ENCODE results near the gene FGF4.

The FGF4 gene

DNA sequence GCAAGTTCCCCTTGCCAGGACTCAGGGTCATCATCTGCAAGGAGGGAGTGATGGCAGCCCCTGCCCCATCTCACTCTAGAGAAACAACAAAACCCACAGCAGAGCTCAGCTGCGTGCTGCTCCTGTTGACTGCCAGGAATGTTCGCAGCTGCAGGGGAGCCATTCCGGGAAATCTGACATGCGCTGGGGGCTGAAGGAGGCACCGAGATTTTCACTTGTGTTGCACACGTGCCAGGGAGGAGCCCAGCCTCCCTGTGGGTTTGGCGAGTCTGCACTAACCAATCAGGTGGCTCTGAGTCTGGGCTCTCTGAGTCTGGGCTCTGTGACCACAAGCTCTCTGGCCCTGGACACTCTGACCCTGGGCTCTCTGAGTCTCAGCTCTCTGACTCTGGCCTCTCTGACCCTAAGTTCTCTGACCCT lies 33.5 kb upstream of the FGF4 start:
- no peak for DNase-seq (ENCODE audit: extremely low read depth in 1 of 2, low read depth in 1 of 2)

DNA sequence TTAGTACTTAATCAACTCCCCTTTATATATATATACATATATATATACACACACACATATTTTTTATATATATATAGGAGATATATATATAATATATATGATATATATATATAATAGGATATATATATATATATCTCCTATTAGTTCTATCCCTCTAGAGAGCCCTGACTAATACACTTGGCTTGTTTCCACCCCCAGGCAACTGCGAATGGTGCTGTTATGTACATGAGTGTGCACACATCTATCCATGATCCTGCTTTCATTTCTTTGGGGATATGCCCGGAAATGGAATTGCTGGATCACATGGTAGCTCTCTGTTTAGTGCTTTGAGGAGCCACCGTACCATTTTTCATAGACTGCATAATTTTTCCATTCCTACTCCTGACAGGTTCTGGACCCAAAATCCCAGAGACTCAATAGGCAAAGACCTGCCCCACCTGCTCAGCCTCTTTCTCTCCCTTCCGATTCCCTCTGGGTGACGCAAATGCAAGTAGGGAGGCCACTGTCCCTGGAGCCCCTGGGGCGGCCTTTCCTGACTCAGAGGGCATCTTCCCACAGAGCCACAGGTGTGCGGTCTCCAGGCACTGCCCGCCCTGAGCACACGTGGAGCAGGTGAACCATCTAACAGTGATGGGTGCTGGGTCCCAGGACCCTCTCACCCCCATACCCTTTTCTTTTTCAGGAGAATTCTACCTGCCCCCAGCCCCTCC lies 32.1 kb upstream of the FGF4 start:
- no peak for DNase-seq (ENCODE audit: extremely low read depth in 1 of 2, low read depth in 1 of 2)

DNA sequence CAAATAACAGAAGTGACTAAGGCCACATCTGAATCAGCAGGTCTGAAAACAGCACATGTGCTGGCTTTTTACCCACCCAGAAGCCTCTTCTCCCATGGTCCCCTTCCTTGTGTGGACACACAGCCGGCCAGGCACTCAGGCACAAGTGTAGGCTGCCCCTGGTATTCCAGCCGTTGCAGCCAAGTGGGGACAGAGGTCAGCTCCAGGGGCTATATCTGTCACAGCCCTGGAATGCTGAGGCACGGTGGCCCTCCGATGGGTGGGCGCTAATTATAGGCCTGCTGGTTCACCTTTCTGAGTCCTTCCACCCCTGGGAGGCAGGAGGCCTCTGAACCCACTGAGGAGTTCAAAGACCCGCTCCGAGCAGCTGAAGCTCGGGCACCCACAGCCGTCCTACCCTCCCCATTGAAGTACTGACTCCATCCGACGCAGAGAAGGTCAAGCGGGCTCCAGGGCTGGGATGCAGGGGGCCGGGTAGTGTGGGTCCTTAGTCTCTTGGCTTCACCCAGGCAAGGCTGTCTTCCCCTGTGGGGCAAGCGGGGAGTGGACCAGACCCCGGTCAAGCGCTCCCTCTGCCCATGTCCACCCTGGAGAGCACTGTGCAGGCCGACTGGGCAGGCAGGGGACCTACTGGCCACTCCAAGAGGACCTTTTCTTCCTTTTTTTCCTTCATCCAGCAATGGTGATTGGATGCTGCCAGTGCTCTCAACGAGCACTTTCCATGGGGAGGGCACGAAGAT lies 29.8 kb upstream of the FGF4 start:
- DNase-seq (ENCODE audit: extremely low read depth in 1 of 2, low read depth in 1 of 2) = no peak

- no peak for DNase-seq (ENCODE audit: extremely low read depth in 1 of 2, low read depth in 1 of 2)
Observed at GRCh38 chr11:69803604-69804218, 28.6 kb upstream of the FGF4 start.

DNA sequence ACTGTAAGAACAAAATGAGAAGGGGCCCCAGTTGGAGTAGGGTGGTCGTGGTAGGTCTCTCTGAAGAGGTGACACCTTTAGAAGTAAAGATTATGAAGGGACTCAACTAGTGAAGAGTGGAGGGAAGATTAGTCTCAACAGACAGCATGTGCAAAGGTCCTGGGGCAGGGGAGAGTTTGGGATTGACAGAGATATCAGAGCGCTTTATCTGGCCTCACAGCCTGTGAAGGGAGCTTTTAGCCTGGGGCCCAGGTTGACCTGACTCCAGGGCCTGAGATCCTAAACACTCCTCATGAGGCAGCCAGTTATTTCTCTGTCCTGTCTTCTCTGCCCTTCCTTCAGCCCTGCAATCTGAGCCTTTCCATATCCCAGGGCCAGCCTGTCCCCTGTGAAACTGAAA lies 27.9 kb upstream of the FGF4 start:
- DNase-seq (ENCODE audit: extremely low read depth in 1 of 2, low read depth in 1 of 2) = no peak

- no peak for DNase-seq (ENCODE audit: extremely low read depth in 1 of 2, low read depth in 1 of 2)
Observed at GRCh38 chr11:69802590-69802989, 27.4 kb upstream of the FGF4 start.

DNA sequence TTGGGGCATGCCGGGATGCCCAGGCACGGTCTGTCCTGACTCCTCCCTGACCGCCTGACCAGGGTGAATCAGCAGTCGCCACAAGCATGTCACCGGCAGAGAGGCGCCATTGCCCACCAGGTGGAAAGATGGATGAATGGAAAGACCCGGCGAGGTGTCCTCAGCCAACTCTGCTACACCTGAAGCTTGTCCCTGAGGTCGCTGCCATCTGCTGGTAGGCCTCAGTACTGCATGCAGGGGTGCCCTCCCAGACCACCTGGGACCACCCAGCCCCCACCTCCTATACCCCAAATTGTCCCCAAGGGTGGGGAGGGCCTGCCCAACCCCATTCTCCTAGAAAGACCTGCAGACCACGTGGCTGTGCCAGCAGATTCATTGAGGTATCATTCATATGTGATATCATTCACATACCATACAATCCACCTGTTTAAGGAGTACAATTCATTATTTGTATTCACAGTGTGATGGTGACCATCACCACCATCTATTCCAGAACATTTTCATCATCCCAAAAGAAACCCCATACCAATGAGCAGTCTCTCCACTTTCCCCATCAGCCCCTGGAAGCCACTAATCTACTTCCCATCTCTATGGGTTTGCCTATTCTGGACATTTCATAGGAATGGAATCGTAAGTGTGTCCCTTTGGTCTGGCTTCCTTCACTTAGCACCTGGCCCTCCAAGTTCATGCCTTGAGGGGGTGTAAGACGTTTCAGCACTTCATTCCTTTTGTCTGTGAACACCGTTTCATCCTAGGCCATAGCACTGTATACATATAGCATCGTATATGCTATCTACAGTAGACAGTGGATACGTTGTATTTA lies 26.6 kb upstream of the FGF4 start:
- no peak for DNase-seq (ENCODE audit: extremely low read depth in 1 of 2, low read depth in 1 of 2)

- DNase-seq (ENCODE audit: extremely low read depth in 1 of 2, low read depth in 1 of 2) = no peak
Observed at GRCh38 chr11:69800278-69800677, 25.1 kb upstream of the FGF4 start.

- DNase-seq (ENCODE audit: extremely low read depth in 1 of 2, low read depth in 1 of 2) = no peak
Observed at GRCh38 chr11:69799582-69799981, 24.4 kb upstream of the FGF4 start.

DNA sequence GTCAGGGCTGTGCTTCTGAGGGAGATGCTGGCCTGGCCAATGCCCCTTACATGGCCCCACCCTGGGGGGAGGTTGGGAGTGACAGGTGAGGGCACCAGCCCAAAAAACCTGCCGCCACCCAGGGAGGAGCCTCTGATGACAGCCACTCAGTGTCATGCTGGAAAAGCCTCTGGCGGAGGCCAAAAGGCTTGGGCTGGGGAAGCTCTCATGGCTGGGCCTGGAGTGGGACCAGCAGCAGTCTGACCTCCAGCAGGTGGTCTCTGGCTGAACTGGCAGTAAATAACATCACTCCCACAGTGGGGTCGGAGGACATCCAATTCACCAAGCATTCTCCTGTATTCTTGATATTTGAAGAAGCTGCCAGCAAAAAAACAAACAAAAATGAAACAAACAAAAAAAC lies 24.0 kb upstream of the FGF4 start:
- DNase-seq (ENCODE audit: extremely low read depth in 1 of 2, low read depth in 1 of 2) = no peak

GRCh38 chr11:69797737-69798528 lies 22.8 kb upstream of the FGF4 start:
- no peak for DNase-seq (ENCODE audit: extremely low read depth in 1 of 2, low read depth in 1 of 2)

DNA sequence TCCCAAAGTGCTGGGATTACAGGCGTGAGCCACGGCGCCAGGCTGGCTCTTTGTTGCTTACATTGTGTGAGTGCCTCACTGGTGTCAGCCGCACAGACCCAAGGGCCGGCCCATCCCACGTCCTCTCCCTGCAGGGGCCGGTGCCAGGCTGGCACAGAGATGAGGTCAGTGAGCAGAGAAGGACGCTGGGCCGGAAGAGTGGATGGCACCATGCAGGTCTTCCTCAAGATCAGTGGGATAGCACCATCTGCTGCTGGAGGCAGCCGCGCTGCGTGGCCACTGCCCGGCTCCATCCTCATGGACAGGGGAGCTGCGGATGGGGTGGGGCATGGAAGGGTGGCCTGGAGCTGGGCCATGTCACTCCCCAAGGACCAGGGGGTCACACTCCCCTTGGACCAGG lies 22.0 kb upstream of the FGF4 start:
- no peak for DNase-seq (ENCODE audit: extremely low read depth in 1 of 2, low read depth in 1 of 2)

- no peak for DNase-seq (ENCODE audit: extremely low read depth in 1 of 2, low read depth in 1 of 2)
Observed at GRCh38 chr11:69796063-69796462, 20.9 kb upstream of the FGF4 start.

DNA sequence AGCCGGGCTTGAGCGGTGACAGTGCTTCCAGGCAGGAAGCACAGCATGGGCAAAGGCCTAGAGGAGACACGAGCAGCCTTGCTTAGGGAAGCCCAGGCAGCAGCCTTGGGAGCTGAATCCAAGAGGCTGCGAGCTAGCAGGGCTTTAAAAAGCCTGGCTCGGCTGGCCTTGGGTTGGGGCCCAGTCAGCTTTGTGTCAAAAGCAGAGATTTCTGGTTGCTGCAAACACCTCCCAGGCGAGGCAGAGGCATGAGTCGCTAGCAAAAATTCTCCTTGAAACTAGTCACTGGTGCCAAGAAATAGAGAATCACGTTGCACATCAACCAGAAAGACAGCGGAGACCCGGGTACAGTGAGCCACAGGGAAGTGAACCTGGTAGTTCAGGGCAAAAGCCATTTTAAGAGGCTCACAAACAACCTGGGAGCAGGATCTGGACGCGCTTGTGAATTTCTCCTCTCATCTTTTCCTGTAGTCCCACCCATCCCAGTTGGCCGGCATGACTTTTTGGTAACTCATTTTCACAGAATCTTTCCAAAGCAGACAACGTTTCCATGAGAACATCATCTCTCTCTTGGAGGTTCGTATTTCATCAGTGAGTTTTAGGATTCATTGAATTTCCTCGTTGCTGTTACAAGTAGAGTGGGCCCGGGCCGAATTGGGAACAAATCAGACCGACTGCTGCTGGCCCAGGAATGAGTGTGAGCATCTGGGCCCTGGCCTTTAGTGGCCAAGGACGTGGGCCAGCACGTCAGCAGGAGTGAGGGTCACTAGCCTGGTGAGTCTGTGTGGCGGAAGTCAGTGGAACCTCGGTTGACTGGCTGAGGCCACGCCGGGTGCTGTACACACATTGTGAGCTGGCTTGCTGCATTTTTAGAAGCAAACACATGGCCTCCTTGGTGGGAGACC lies 16.4 kb upstream of the FGF4 start:
- DNase-seq (ENCODE audit: extremely low read depth in 1 of 2, low read depth in 1 of 2) = no peak

DNA sequence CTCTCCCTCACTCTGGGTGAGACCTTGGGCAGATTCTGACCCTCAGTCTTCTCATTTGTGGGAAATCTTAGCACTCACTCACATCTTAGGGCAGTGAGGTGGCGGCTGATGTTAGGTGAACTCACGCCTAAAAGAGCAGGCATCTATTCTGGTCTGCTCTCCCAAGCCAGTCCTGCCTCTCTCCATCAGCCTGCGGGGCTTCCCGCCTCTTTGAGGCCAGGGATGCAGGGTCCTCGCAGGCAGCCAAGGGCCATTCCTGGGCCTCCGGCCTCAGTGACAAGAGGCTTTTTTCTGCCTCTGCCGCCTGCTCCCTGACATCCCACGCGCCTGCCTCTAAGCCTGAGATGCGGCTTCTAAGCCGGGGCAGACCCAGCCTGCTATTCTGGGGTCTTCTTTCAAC lies 13.8 kb upstream of the FGF4 start:
- DNase-seq (ENCODE audit: extremely low read depth in 1 of 2, low read depth in 1 of 2) = no peak

GRCh38 chr11:69787906-69788305 lies 12.8 kb upstream of the FGF4 start:
- no peak for DNase-seq (ENCODE audit: extremely low read depth in 1 of 2, low read depth in 1 of 2)

GRCh38 chr11:69787457-69787856 lies 12.3 kb upstream of the FGF4 start:
- DNase-seq (ENCODE audit: extremely low read depth in 1 of 2, low read depth in 1 of 2) = no peak

- no peak for DNase-seq (ENCODE audit: extremely low read depth in 1 of 2, low read depth in 1 of 2)
Observed at GRCh38 chr11:69781241-69781640, 6.1 kb upstream of the FGF4 start.

- no peak for DNase-seq (ENCODE audit: extremely low read depth in 1 of 2, low read depth in 1 of 2)
Observed at GRCh38 chr11:69778373-69778772, 3.2 kb upstream of the FGF4 start.
